Endothelial cell of umbilical vein (primary cell): ENCODE data around the gene HPCAL4. TPM values are rescaled to one million over a fixed set of nuclear protein-coding genes. Genes with fewer than 3 reads are reported as not detected.

ENCODE experiments used
- BruUV-seq: library from RNA; stranded (reverse); fragments of 400-500 nt; replicated peaks from 2 replicates; lab custom pipeline; 2021; lab: Mats Ljungman, UMichigan
- CTCF ChIA-PET: fragments of 300-600, 350-600 bp; sonication (Branson Sonifier 250); formaldehyde crosslinking; loops from one replicate; lab custom pipeline; 2021; ENCODE audit warnings: antibody characterized with exemption, inconsistent platforms; lab: Charles Lee
- POLR2A ChIA-PET: fragments of 300-600, 350-600 bp; sonication (Branson Sonifier 250); formaldehyde crosslinking; loops from one replicate; lab custom pipeline; 2021; ENCODE audit warnings: antibody characterized with exemption, inconsistent platforms; lab: Charles Lee
- DNase-seq: peaks from one replicate; pipeline ENCODE4 v3.0.0-alpha.2; 2011; ENCODE audit warnings: low read depth, low spot score
- FAIRE-seq: peaks from 2 replicates; lab custom pipeline; 2011; peaks lifted over from hg19 to GRCh38; lab: Jason Lieb, UNC
- H2AFZ ChIP-seq: 2 replicates; pipeline ENCODE4 v1.6.0; 2012; ENCODE audit warnings: low read depth, low read length, control low read depth, inconsistent platforms
- H3K27ac ChIP-seq: 2 replicates; pipeline ENCODE4 v1.5.1; 2011; ENCODE audit warnings: low read depth, mild to moderate bottlenecking, control low read depth, low read length, moderate library complexity; ENCODE audit not compliant: insufficient read depth
- H3K27me3 ChIP-seq, 2 experiments: 2 replicates each; pipeline versions ENCODE4 v1.6.0 to v1.6.1; 2011; ENCODE audit warnings: low read length in 2 of 2, mixed read lengths in 1 of 2; ENCODE audit not compliant: control insufficient read depth in 2 of 2, insufficient read depth in 2 of 2
- H3K36me3 ChIP-seq, 2 experiments: 2 replicates in 1 of 2; 3 replicates in 1 of 2; pipeline ENCODE4 v1.5.1; 2011; ENCODE audit warnings: low read length in 2 of 2, mild to moderate bottlenecking in 1 of 2, moderate library complexity in 1 of 2; ENCODE audit not compliant: control insufficient read depth in 2 of 2, insufficient read depth in 2 of 2; ENCODE audit errors: extremely low read depth in 1 of 2
- H3K4me1 ChIP-seq: 3 replicates; pipeline ENCODE4 v1.5.1; 2011; ENCODE audit warnings: mild to moderate bottlenecking, low read length; ENCODE audit not compliant: control insufficient read depth, insufficient read depth; ENCODE audit errors: extremely low read depth
- H3K4me2 ChIP-seq: 2 replicates; pipeline ENCODE4 v1.6.1; 2011; ENCODE audit warnings: low read length, control low read depth, mixed read lengths; ENCODE audit not compliant: insufficient read depth
- H3K4me3 ChIP-seq, 3 experiments: fragments of 200-600 bp in 1 of 3; sonication (generic), shearing (Covaris generic) in 1 of 3; replicated peaks in 1 of 3; 2 replicates each; pipeline ENCODE4 v1.5.1; 2011 to 2016; ENCODE audit warnings: control low read depth in 3 of 3, low read length in 3 of 3, mild to moderate bottlenecking in 2 of 3, inconsistent platforms in 1 of 3, low read depth in 1 of 3, moderate library complexity in 1 of 3; ENCODE audit not compliant: insufficient read depth in 1 of 3
- H3K79me2 ChIP-seq: 2 replicates; pipeline ENCODE4 v1.6.0; 2012; ENCODE audit warnings: low read length, inconsistent platforms; ENCODE audit not compliant: control insufficient read depth, insufficient read depth
- H3K9ac ChIP-seq: replicated peaks from 2 replicates; pipeline ENCODE3; 2011; ENCODE audit warnings: low read length, control low read depth; ENCODE audit not compliant: insufficient read depth; ENCODE audit errors: extremely low read depth
- H3K9me1 ChIP-seq: replicated peaks from 3 replicates; pipeline ENCODE4 v1.6.0; 2011; ENCODE audit warnings: mild to moderate bottlenecking, low read length; ENCODE audit not compliant: control insufficient read depth, insufficient read depth; ENCODE audit errors: extremely low read depth
- H3K9me3 ChIP-seq: replicated peaks from 2 replicates; pipeline ENCODE4 v1.5.1; 2012; ENCODE audit warnings: low read length, inconsistent platforms; ENCODE audit not compliant: control insufficient read depth, insufficient read depth
- H4K20me1 ChIP-seq: replicated peaks from 2 replicates; pipeline ENCODE3; 2011; ENCODE audit warnings: mild to moderate bottlenecking, low read length; ENCODE audit not compliant: control insufficient read depth, insufficient read depth; ENCODE audit errors: extremely low read depth
- EZH2 ChIP-seq: IDR thresholded peaks from 2 replicates; pipeline ENCODE4 v1.6.1; 2012; ENCODE audit warnings: borderline replicate concordance, low read depth, mild to moderate bottlenecking, moderate library complexity, low read length, inconsistent platforms; ENCODE audit not compliant: severe bottlenecking
- FOS ChIP-seq: IDR thresholded peaks from 2 replicates; pipeline ENCODE4 v1.6.1; 2011; ENCODE audit warnings: mild to moderate bottlenecking, low read length, moderate library complexity, borderline replicate concordance; ENCODE audit not compliant: insufficient read depth
- GATA2 ChIP-seq: IDR thresholded peaks from 2 replicates; pipeline ENCODE4 v1.7.0; 2011; ENCODE audit warnings: low read depth, mild to moderate bottlenecking, moderate library complexity, mixed read lengths, low read length; ENCODE audit not compliant: insufficient read length, insufficient read depth
- JUN ChIP-seq: IDR thresholded peaks from 2 replicates; pipeline ENCODE4 v1.6.1; 2011; ENCODE audit warnings: borderline replicate concordance, low read depth; ENCODE audit not compliant: insufficient read length, insufficient read depth
- MYC ChIP-seq: IDR thresholded peaks from one replicate; pipeline ENCODE4 v1.6.1; 2011; ENCODE audit warnings: mild to moderate bottlenecking, low read depth, low read length
- POLR2A ChIP-seq: IDR thresholded peaks from 2 replicates; pipeline ENCODE4 v1.6.1; 2012; ENCODE audit warnings: low read depth, mild to moderate bottlenecking, control low read depth, low read length
- POLR2AphosphoS5 ChIP-seq: IDR thresholded peaks from 2 replicates; pipeline ENCODE4 v1.6.1; 2012; ENCODE audit warnings: low read depth, mild to moderate bottlenecking, control low read depth, low read length, moderate library complexity; ENCODE audit not compliant: insufficient read depth
- dilution Hi-C: fragments of 300-500 bp; cut with MboI; formaldehyde crosslinking; loops from one replicate; pipeline ENCODE4 v1.15.0; 2019; ENCODE audit warnings: low sequenced_read_pairs; ENCODE audit not compliant: extremely low pct_ligation_motif_present
- intact Hi-C: fragments of 100-400 bp; cut with micrococcal nuclease; formaldehyde crosslinking; loops from one replicate; pipeline ENCODE4 v1.10.0; 2022
- polyA plus RNA-seq, 4 experiments: library from polyadenylated mRNA; depleted of rRNA in 3 of 4; stranded (reverse) in 3 of 4; unstranded in 1 of 4; fragments of >200 nt; gene quantifications; 2 replicates each; pipeline versions ENCODE4 v1.2.1 to v1.2.3, GENCODE V29; 2011 to 2012; ENCODE audit warnings: missing spikeins in 1 of 4
- total RNA-seq: library from RNA; stranded (reverse); gene quantifications from 2 replicates; pipeline ENCODE4 v1.2.3, GENCODE V29; 2021
- TF ChIP-seq, protein P1 (sequence below): IDR thresholded peaks from 2 replicates; pipeline ENCODE4 v1.6.1; 2011; ENCODE audit not compliant: insufficient read depth, insufficient read length
- TF ChIP-seq, protein P2 (sequence below), 2 donors: IDR thresholded peaks; 1 replicate in 1 of 2; 2 replicates in 1 of 2; pipeline ENCODE4 v1.5.1; 2011; ENCODE audit warnings: low read length in 2 of 2, mild to moderate bottlenecking in 2 of 2, moderate library complexity in 2 of 2, control low read depth in 1 of 2, inconsistent platforms in 1 of 2, low read depth in 1 of 2; ENCODE audit not compliant: insufficient read depth in 1 of 2; ENCODE audit errors: extremely low read depth in 1 of 2

Gene HPCAL4
- total and polyA plus RNA-seq, 2 donors (not counting 3 experiments of a cell fraction or from before 2014, with no cell fraction given) = not detected

DNA sequence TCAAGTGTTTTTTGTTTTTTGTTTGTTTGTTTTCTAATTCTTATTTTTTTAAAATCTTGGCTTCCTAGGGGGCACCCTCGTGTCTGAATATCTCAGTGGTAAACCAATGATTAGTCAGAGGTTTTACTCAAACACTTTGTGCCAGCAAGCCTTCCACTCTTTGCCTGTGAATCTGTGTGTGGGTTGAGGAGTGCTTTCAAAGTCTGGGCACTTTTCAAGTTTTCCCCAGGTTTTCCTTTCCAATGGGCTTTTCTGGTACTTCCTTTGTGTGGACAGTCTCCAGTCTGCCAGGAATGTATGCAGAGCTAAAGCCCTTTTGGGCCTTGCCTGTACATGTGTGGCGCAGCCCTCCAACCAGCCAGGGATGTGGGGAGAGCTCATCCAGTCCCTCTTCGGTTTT, 37.8 kb upstream of the HPCAL4 start:
- Histone ChIP-seq H3K4me1 (peaks cover 5% of the 10 kb centered on the region), H3K9ac (no peak overlapping the region), H3K27me3 (peaks cover 48 to 80% of the 10 kb centered on the region in 2 experiments), H3K9me3 (no peaks in the 10 kb centered on the region), H2AFZ (no peak overlapping the region), H3K79me2 (no peaks in the 10 kb centered on the region), H4K20me1 (no peaks in the 10 kb centered on the region), H3K27ac (no peak overlapping the region), H3K9me1 (no peaks in the 10 kb centered on the region), H3K4me3 (no peak overlapping the region), H3K36me3 (no peaks in the 10 kb centered on the region), H3K4me2 (no peak overlapping the region)
- POLR2A ChIA-PET = no interaction called here
- dilution Hi-C loops (no loop called here), intact Hi-C loops (no loop called here)
- CTCF ChIA-PET = interaction anchor here (0.7 to 4.6 kb wide), 4 partner anchors 9 to 123 kb away, joined by 3 to 14 read pairs (median 4); partner anchors contain the start of gene PPIE
- DNase-seq = no peak
- no peak for FAIRE-seq
- no TSS peak for BruUV-seq
- TF ChIP-seq GATA2 (no peak), MYC (no peak), FOS (no peak), EZH2 (no peak), JUN (no peak), POLR2A (no peak), POLR2AphosphoS5 (no peak)
- TF ChIP-seq, protein P1, sequence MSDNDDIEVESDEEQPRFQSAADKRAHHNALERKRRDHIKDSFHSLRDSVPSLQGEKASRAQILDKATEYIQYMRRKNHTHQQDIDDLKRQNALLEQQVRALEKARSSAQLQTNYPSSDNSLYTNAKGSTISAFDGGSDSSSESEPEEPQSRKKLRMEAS = no peak
- TF ChIP-seq, protein P2, sequence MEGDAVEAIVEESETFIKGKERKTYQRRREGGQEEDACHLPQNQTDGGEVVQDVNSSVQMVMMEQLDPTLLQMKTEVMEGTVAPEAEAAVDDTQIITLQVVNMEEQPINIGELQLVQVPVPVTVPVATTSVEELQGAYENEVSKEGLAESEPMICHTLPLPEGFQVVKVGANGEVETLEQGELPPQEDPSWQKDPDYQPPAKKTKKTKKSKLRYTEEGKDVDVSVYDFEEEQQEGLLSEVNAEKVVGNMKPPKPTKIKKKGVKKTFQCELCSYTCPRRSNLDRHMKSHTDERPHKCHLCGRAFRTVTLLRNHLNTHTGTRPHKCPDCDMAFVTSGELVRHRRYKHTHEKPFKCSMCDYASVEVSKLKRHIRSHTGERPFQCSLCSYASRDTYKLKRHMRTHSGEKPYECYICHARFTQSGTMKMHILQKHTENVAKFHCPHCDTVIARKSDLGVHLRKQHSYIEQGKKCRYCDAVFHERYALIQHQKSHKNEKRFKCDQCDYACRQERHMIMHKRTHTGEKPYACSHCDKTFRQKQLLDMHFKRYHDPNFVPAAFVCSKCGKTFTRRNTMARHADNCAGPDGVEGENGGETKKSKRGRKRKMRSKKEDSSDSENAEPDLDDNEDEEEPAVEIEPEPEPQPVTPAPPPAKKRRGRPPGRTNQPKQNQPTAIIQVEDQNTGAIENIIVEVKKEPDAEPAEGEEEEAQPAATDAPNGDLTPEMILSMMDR (IDR thresholded peaks at IDR 0.05; ENCODE audit: extremely low read depth in 1 of 2, insufficient read depth in 1 of 2, low read depth in 1 of 2, low read length in 2 of 2) = no peak
